Mammary epithelial cell (primary cell): ENCODE results near the gene LPCAT1.

Experiments used
- CTCF ChIP-seq, 2 donors: IDR thresholded peaks in 1 of 2; conservative IDR thresholded peaks in 1 of 2; 2 replicates each; pipeline ENCODE4 v1.5.1; 2011 to 2012; ENCODE audit warnings: inconsistent platforms in 2 of 2, low read length in 2 of 2, mild to moderate bottlenecking in 2 of 2, control low read depth in 1 of 2, low read depth in 1 of 2; ENCODE audit not compliant: insufficient read depth in 1 of 2; ENCODE audit errors: extremely low read depth in 1 of 2
- EZH2 ChIP-seq: IDR thresholded peaks from 2 replicates; pipeline ENCODE4 v1.6.1; 2012; ENCODE audit warnings: low read length, inconsistent platforms, borderline replicate concordance

DNA sequence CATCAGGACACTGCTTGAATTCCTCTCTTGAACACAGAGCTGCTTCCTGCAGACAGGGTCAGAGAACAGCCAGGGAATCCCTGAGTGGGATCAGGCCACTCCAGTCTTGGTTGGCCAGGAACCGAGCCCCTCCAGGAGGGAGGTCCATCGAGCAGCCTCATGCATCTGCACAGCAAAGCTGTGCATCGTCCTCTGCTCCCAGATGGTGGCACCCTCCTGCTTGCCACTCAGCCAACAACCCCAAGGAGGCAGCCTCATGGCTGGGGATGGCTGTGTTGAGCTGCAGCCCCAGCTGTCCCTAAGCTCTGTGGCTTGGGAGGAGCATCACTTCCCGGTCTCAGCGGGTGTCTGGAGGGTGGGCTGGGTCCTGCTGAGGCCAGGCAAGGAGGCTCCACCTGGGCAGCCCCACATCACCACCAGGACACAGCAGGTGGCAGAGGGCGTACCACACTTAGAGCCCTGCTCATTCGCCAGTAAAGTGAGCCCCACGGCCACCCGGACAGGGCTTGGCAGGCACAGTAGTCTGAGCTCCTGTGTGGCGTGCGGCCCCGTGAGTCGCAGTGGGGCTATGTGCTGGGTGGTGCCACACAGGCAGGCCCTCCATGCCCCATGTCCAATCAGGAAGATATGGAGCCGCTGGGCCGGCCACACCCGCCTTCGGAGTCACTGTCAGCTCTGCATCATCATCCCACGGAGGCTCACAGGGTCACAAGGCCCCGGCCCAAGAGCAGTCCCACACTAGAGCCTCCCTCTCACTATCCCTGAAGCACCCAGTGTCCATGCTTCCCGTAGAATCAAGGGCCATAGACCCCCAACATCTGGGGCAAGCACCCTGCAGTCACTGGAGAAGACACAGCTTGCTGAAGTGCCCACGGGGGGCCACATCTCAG, 11.9 kb downstream of the LPCAT1 start:
- peak in 1 of 2 donors; percentile 44 for TF ChIP-seq CTCF (conservative IDR thresholded peaks at IDR 0.05 in 1 of 2, IDR thresholded peaks at IDR 0.05 in 1 of 2; ENCODE audit: extremely low read depth in 1 of 2, insufficient read depth in 1 of 2, low read depth in 1 of 2, low read length in 2 of 2)
- TF ChIP-seq EZH2: no peak
